Heart left ventricle (tissue), 13 donors: ENCODE measurements around the gene ASTN2.

ENCODE experiments used
- POLR2A ChIP-seq, 2 donors: fragments of 450-650 bp; IDR thresholded peaks; one replicate each; pipeline ENCODE4 v1.6.1; 2017; ENCODE audit warnings: antibody characterized with exemption in 2 of 2, mild to moderate bottlenecking in 2 of 2, moderate library complexity in 2 of 2
- TF ChIP-seq, protein P1 (sequence below), 12 donors: fragments of 200-600 bp; sonication (generic) in 4 of 12; IDR thresholded peaks; one replicate each; pipeline versions ENCODE4 v1.5.0 to v1.8.0; 2018 to 2022; ENCODE audit warnings: antibody characterized with exemption in 12 of 12, mild to moderate bottlenecking in 5 of 12
- donor health status: ischemic (EF 13 %, LVEDD 7.1; RV severe dilation, severe dysfunction).
- donor health status: DM: no; HTN: yes; CAD: no.
- donor health status: DM: no; HTN: no; CAD: no.
- donor health status: ischemic (EF 25% LVEDD 6.9; RV normal size, moderate dysfunction).
- donor health status: ischemic (EF 25% LVEDD 5.7; RV mildly dilated, moderate dysfunction).
- donor health status: ischemic (EF 35%, LVEDD 5.7; RV mildly dilated, moderate dysfunction).
- donor health status: nonischemic (EF 11% LVEDD 7.7; RV severe dilation, severe dysfunction).
- donor health status: DM: yes; HTN: yes; CAD: no.
- donor health status: PGD.
- donor health status: ischemic (EF 29% LVEDD 5.4; RV normal size, mild dysfunction).
- donor health status: nonischemic (EF 23%, LVEDD 6.1; RV moderate dilation, normal function).

GRCh38 chr9:116569111-116569510, 845.7 kb downstream of the ASTN2 start:
- TF ChIP-seq, protein P1, sequence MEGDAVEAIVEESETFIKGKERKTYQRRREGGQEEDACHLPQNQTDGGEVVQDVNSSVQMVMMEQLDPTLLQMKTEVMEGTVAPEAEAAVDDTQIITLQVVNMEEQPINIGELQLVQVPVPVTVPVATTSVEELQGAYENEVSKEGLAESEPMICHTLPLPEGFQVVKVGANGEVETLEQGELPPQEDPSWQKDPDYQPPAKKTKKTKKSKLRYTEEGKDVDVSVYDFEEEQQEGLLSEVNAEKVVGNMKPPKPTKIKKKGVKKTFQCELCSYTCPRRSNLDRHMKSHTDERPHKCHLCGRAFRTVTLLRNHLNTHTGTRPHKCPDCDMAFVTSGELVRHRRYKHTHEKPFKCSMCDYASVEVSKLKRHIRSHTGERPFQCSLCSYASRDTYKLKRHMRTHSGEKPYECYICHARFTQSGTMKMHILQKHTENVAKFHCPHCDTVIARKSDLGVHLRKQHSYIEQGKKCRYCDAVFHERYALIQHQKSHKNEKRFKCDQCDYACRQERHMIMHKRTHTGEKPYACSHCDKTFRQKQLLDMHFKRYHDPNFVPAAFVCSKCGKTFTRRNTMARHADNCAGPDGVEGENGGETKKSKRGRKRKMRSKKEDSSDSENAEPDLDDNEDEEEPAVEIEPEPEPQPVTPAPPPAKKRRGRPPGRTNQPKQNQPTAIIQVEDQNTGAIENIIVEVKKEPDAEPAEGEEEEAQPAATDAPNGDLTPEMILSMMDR (IDR thresholded peaks at IDR 0.05), result no peak
- no peak for TF ChIP-seq POLR2A (IDR thresholded peaks at IDR 0.05)
